A673 (cell line): ENCODE measurements around the gene DIRAS1. TPM values are rescaled to one million over a fixed set of nuclear protein-coding genes. Genes with fewer than 3 reads are reported as not detected.

ENCODE experiments used
- BruUV-seq: library from RNA; stranded (reverse); fragments of 400-500 nt; replicated peaks from 2 replicates; lab custom pipeline; 2021; lab: Mats Ljungman, UMichigan
- CTCF ChIA-PET: fragments of 300-600 bp; sonication (Branson Sonifier 250); formaldehyde crosslinking; loops from one replicate; lab custom pipeline; 2022; ENCODE audit warnings: antibody characterized with exemption; lab: Charles Lee
- POLR2A ChIA-PET: fragments of 300-600 bp; sonication (Branson Sonifier 250); formaldehyde crosslinking; loops from one replicate; lab custom pipeline; 2022; ENCODE audit warnings: antibody characterized with exemption; ENCODE audit not compliant: low non-redundant PET; lab: Charles Lee
- DNase-seq: peaks from one replicate; pipeline ENCODE4 v3.0.0-alpha.2; 2015; ENCODE audit warnings: low spot score
- H3K27ac ChIP-seq: fragments of 200-600 bp; sonication (generic); 2 replicates; pipeline ENCODE4 v1.5.1; 2016; ENCODE audit warnings: mixed run types, low read depth, mild to moderate bottlenecking, mixed read lengths, antibody characterized with exemption, low read length; ENCODE audit not compliant: poor library complexity, severe bottlenecking
- H3K27me3 ChIP-seq: fragments of 200-600 bp; sonication (generic); replicated peaks from 2 replicates; pipeline ENCODE4 v1.6.1; 2017; ENCODE audit warnings: mixed run types, low read depth, mild to moderate bottlenecking, mixed read lengths, antibody characterized with exemption, low read length; ENCODE audit not compliant: insufficient read depth, poor library complexity
- H3K36me3 ChIP-seq: fragments of 200-600 bp; sonication (generic); 2 replicates; pipeline ENCODE4 v1.6.1; 2016; ENCODE audit warnings: mixed run types, mild to moderate bottlenecking, mixed read lengths, antibody characterized with exemption, low read length; ENCODE audit not compliant: insufficient read depth, poor library complexity, severe bottlenecking
- H3K4me1 ChIP-seq: fragments of 200-600 bp; sonication (generic); 2 replicates; pipeline ENCODE4 v1.6.1; 2017; ENCODE audit warnings: mixed run types, mild to moderate bottlenecking, mixed read lengths, antibody characterized with exemption, low read length; ENCODE audit not compliant: insufficient read depth, poor library complexity, severe bottlenecking
- H3K4me3 ChIP-seq: fragments of 200-600 bp; sonication (generic); 2 replicates; pipeline ENCODE4 v1.5.1; 2016; ENCODE audit warnings: low read depth, mixed run types, mild to moderate bottlenecking, mixed read lengths, low read length; ENCODE audit not compliant: poor library complexity, severe bottlenecking
- H3K9me3 ChIP-seq: fragments of 200-600 bp; sonication (generic); 2 replicates; pipeline ENCODE4 v1.6.1; 2016; ENCODE audit warnings: mixed run types, low read depth, mild to moderate bottlenecking, mixed read lengths, antibody characterized with exemption, low read length; ENCODE audit not compliant: poor library complexity, severe bottlenecking
- CTCF ChIP-seq: fragments of 300-800, 200-600 bp; sonication (generic); conservative IDR thresholded peaks from 2 replicates; pipeline ENCODE4 v1.5.1; 2017; ENCODE audit warnings: low read depth, mild to moderate bottlenecking, antibody characterized with exemption, low read length, moderate library complexity, mixed read lengths
- EZH2 ChIP-seq: fragments of 200-600 bp; sonication (generic); IDR thresholded peaks from 2 replicates; pipeline ENCODE4 v1.6.1; 2017; ENCODE audit warnings: borderline replicate concordance, low read depth, mild to moderate bottlenecking, mixed read lengths, antibody characterized with exemption, low read length; ENCODE audit not compliant: poor library complexity, severe bottlenecking
- intact Hi-C: fragments of 100-400 bp; cut with micrococcal nuclease; formaldehyde crosslinking; loops from one replicate; pipeline ENCODE4 v1.10.0; 2022; ENCODE audit not compliant: unreplicated experiment
- total RNA-seq: library from RNA; stranded (reverse); gene quantifications from 2 replicates; pipeline ENCODE4 v1.2.3, GENCODE V29; 2021

Gene DIRAS1
- total RNA-seq, 1 experiment from 2014 or later: 36.8 TPM

GRCh38 chr19:2686360-2686759 is 34.8 kb downstream of the DIRAS1 start:
- ChIA-PET CTCF (no interaction called here), POLR2A (no interaction called here)
- Histone ChIP-seq H3K27me3 (no peaks in the 10 kb centered on the region), H3K4me1 (no peaks in the 10 kb centered on the region), H3K27ac (no peak overlapping the region), H3K4me3 (no peak overlapping the region), H3K9me3 (no peaks in the 10 kb centered on the region), H3K36me3 (no peaks in the 10 kb centered on the region)
- TF ChIP-seq CTCF: no peak
- no peak for TF ChIP-seq EZH2
- no peak for DNase-seq
- intact Hi-C loops: no loop called here
- BruUV-seq: no TSS peak

GRCh38 chr19:2685204-2685704 is 35.9 kb downstream of the DIRAS1 start:
- no peak for TF ChIP-seq CTCF
- TF ChIP-seq EZH2: no peak
- Histone ChIP-seq H3K27me3 (no peaks in the 10 kb centered on the region), H3K27ac (no peak overlapping the region), H3K9me3 (no peaks in the 10 kb centered on the region), H3K36me3 (no peaks in the 10 kb centered on the region), H3K4me3 (no peak overlapping the region), H3K4me1 (no peaks in the 10 kb centered on the region)
- CTCF ChIA-PET: no interaction called here
- POLR2A ChIA-PET: no interaction called here
- no peak for DNase-seq
- intact Hi-C loops: no loop called here
- BruUV-seq: no TSS peak

- intact Hi-C loops: no loop called here
- POLR2A ChIA-PET: no interaction called here
- TF ChIP-seq EZH2: no peak
- no peak for TF ChIP-seq CTCF
- Histone ChIP-seq H3K4me1 (no peaks in the 10 kb centered on the region), H3K4me3 (no peak overlapping the region), H3K36me3 (no peaks in the 10 kb centered on the region), H3K9me3 (no peaks in the 10 kb centered on the region), H3K27ac (no peak overlapping the region), H3K27me3 (no peaks in the 10 kb centered on the region)
- CTCF ChIA-PET: no interaction called here
- no TSS peak for BruUV-seq
- no peak for DNase-seq
These were observed 37.7 kb downstream of the DIRAS1 start for GRCh38 chr19:2683430-2684003.
